ENCODE data around the gene GREM1.

DNA sequence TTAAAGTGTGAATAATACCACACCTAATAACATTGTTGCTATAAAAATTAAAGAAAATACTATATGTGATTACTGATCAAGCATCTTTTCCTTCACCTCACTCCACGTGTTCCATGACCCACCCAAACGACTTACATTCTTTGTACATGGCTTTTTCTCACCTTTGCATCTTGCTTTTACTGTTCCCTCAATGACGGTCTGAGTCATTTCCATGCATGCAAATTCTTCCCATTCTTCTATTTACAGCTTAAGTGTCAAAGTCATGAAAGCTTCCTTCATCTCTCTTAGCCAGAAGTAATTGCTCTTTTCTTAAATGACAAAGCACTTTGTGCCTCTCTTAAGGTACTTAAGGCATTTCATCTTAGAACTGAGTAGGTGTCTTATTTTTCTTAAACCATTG, 64.0 kb downstream of the GREM1 start:
- TF ChIP-seq, protein P1, sequence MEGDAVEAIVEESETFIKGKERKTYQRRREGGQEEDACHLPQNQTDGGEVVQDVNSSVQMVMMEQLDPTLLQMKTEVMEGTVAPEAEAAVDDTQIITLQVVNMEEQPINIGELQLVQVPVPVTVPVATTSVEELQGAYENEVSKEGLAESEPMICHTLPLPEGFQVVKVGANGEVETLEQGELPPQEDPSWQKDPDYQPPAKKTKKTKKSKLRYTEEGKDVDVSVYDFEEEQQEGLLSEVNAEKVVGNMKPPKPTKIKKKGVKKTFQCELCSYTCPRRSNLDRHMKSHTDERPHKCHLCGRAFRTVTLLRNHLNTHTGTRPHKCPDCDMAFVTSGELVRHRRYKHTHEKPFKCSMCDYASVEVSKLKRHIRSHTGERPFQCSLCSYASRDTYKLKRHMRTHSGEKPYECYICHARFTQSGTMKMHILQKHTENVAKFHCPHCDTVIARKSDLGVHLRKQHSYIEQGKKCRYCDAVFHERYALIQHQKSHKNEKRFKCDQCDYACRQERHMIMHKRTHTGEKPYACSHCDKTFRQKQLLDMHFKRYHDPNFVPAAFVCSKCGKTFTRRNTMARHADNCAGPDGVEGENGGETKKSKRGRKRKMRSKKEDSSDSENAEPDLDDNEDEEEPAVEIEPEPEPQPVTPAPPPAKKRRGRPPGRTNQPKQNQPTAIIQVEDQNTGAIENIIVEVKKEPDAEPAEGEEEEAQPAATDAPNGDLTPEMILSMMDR (IDR thresholded peaks at IDR 0.05; ENCODE audit: borderline replicate concordance, extremely low read depth, low read length, poor library complexity, severe bottlenecking) = no peak
- TF ChIP-seq EZH2 (IDR thresholded peaks at IDR 0.05; ENCODE audit: borderline replicate concordance, low read depth, low read length, severe bottlenecking) = no peak
